T-cell (primary cell): ENCODE measurements around the gene SYT13. TPM values are rescaled to one million over a fixed set of nuclear protein-coding genes. Genes with fewer than 3 reads are reported as not detected.

Experiments used
- ATAC-seq, 4 experiments: fragments of 200-7000 bp in 3 of 4; fragments of 150-1000 bp in 1 of 4; cut with Tn5 transposase; replicated peaks in 1 of 4; 1 replicate in 3 of 4; 2 replicates in 1 of 4; pipeline ENCODE4 v1.10.0; 2021; ENCODE audit warnings: moderate library complexity in 3 of 4, mild to moderate bottlenecking in 2 of 4, moderate number of reproducible peaks in 1 of 4
- CTCF ChIA-PET, 2 donors: fragments of 300-600 bp; sonication (Branson Sonifier 250); formaldehyde crosslinking; loops; one replicate each; lab custom pipeline; 2022; ENCODE audit warnings: antibody characterized with exemption in 2 of 2; lab: Charles Lee
- POLR2A ChIA-PET, 2 donors: fragments of 300-600 bp; sonication (Branson Sonifier 250); formaldehyde crosslinking; loops; one replicate each; lab custom pipeline; 2022; ENCODE audit warnings: antibody characterized with exemption in 2 of 2; lab: Charles Lee
- DNase-seq, 35 experiments: peaks; one replicate each; pipeline versions ENCODE4 v3.0.0 to v3.0.0-alpha.2; 2013 to 2023
- H3K27ac ChIP-seq: one replicate; pipeline ENCODE4 v1.5.1; 2013; ENCODE audit warnings: low read length
- H3K27me3 ChIP-seq, 2 experiments: replicated peaks in 1 of 2; 1 replicate in 1 of 2; 2 replicates in 1 of 2; pipeline versions ENCODE4 v1.6.1 to v1.7.0; 2013; ENCODE audit warnings: low read length in 1 of 2, mixed read lengths in 1 of 2; ENCODE audit not compliant: control insufficient read depth in 2 of 2, insufficient read depth in 2 of 2; ENCODE audit errors: extremely low read depth in 1 of 2
- H3K36me3 ChIP-seq, 2 donors: 1 replicate in 1 of 2; 2 replicates in 1 of 2; pipeline versions ENCODE4 v1.6.1 to v1.7.0; 2013; ENCODE audit warnings: low read length in 1 of 2; ENCODE audit not compliant: control insufficient read depth in 2 of 2, insufficient read depth in 1 of 2; ENCODE audit errors: extremely low read depth in 1 of 2
- H3K4me1 ChIP-seq, 2 experiments: 1 replicate in 1 of 2; 2 replicates in 1 of 2; pipeline versions ENCODE4 v1.6.1 to v1.7.0; 2013; ENCODE audit warnings: low read length in 2 of 2, mixed read lengths in 1 of 2; ENCODE audit not compliant: insufficient read depth in 2 of 2, control insufficient read depth in 1 of 2; ENCODE audit errors: extremely low read depth in 1 of 2
- H3K4me3 ChIP-seq, 2 donors: 1 replicate in 1 of 2; 2 replicates in 1 of 2; pipeline versions ENCODE4 v1.5.1 to v1.7.0; 2013; ENCODE audit warnings: mild to moderate bottlenecking in 2 of 2, low read length in 1 of 2, moderate library complexity in 1 of 2; ENCODE audit not compliant: control insufficient read depth in 1 of 2; ENCODE audit errors: extremely low read depth in 1 of 2
- H3K9me3 ChIP-seq: 2 replicates; pipeline ENCODE4 v1.7.0; 2013
- H3K27ac Mint-ChIP-seq, 2 donors: one replicate each; pipeline ENCODE4 v1.8.0; 2020 to 2021; ENCODE audit warnings: mild to moderate bottlenecking in 2 of 2, mixed read lengths in 2 of 2
- H3K27me3 Mint-ChIP-seq, 2 donors: one replicate each; pipeline ENCODE4 v1.8.0; 2021 to 2022; ENCODE audit warnings: mixed read lengths in 2 of 2
- H3K36me3 Mint-ChIP-seq: one replicate; pipeline ENCODE4 v1.8.0; 2021; ENCODE audit warnings: mixed read lengths
- H3K4me1 Mint-ChIP-seq, 3 donors: one replicate each; pipeline ENCODE4 v1.8.0; 2020 to 2022; ENCODE audit warnings: mixed read lengths in 3 of 3, mild to moderate bottlenecking in 1 of 3
- H3K4me3 Mint-ChIP-seq, 3 donors: one replicate each; pipeline ENCODE4 v1.8.0; 2020 to 2022; ENCODE audit warnings: mild to moderate bottlenecking in 3 of 3, mixed read lengths in 3 of 3, moderate library complexity in 3 of 3
- H3K9me3 Mint-ChIP-seq, 3 donors: one replicate each; pipeline ENCODE4 v1.8.0; 2020 to 2022; ENCODE audit warnings: mixed read lengths in 3 of 3
- WGBS: methylation state at CpG from one replicate; pipeline ENCODE4 v1.1.5; 2013; ENCODE audit warnings: missing lambda C conversion rate; ENCODE audit not compliant: insufficient coverage; 5-methylcytosine and 5-hydroxymethylcytosine counted together
- total RNA-seq, 35 experiments: library from RNA in 6 of 35; stranded (reverse) in 6 of 35; fragments of 120-200 nt in 1 of 35; gene quantifications; one replicate each; pipeline versions ENCODE4 v1.2.1 to v1.2.4 and lab custom pipeline; 2013 to 2026

SYT13 gene
- total RNA-seq, 5 donors from 2014 or later (not counting 1 experiment from before 2014, with no cell fraction given): 0.03 to 0.20 (median 0.18) TPM; not detected in 2

DNA sequence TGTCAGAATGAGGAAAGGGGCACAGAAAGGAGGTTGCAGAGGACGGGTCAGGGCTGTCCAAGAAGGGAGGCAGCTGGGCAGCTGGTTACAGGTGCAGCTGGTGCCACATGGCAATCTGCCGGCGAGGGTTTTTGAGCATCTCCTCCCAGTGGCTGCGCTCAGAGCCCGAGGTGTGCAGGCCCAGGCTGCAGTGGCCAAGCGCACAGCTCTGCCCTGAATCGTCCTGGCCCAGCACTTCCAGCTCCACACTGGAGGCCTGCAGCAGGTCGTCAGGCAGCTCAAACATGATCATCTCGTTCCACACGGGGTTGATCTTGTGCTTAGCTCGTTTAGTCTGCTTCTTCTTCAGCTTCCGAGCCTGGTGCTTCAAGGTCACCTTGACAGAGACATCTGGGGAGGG, 42.2 kb downstream of the SYT13 start:
- WGBS: 79% methylated on average over 12 of the region's 12 CpGs
- H3K27me3 Mint-ChIP-seq: peaks cover 12% of the 10 kb centered on the region in 2 donors
- ChIA-PET POLR2A (no interaction called here), CTCF (interaction anchor here in 1 of 2 donors (1.1 kb wide), 1 partner anchor 52 kb away, joined by 3 read pairs; no protein-coding TSS in a partner anchor)
- H3K27ac Mint-ChIP-seq: no peak overlapping the region
- no peak overlapping the region for H3K4me3 ChIP-seq
- DNase-seq: no peak
- H3K9me3 ChIP-seq: peaks cover 2% of the 10 kb centered on the region
- no peak overlapping the region for H3K4me3 Mint-ChIP-seq
- peaks cover 0 to 14% of the 10 kb centered on the region in 2 experiments for H3K27me3 ChIP-seq
- peaks cover 0 to 2% (median 0%) of the 10 kb centered on the region in 3 donors for H3K4me1 Mint-ChIP-seq
- ATAC-seq: no peak
- no peaks in the 10 kb centered on the region for H3K36me3 ChIP-seq
- no peaks in the 10 kb centered on the region for H3K4me1 ChIP-seq
- H3K27ac ChIP-seq: no peak overlapping the region
- peaks cover 0 to 7% (median 6%) of the 10 kb centered on the region in 3 donors for H3K9me3 Mint-ChIP-seq
- H3K36me3 Mint-ChIP-seq: no peaks in the 10 kb centered on the region

DNA sequence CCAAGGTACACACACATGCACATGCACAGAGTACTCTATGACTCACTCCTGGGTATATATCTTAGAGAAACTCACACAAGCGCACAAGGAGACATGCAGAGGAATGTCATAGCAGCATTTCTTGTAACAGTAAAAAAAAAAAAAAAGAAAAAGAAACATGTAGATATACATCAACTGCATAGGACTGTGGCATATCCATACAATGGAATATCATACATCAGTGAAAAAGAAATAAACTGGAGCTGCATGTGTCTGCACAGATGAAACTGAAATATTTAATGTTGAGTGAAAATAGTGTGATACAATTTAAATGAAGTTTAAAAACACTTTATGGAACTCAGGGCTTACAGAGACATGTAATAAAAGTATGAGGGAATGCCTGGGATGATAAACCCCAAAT, 46.4 kb downstream of the SYT13 start:
- DNase-seq: no peak
- Mint-ChIP-seq H3K27ac (no peak overlapping the region), H3K4me3 (no peak overlapping the region), H3K9me3 (peaks cover 0 to 7% (median 6%) of the 10 kb centered on the region in 3 donors), H3K36me3 (no peaks in the 10 kb centered on the region), H3K4me1 (no peaks in the 10 kb centered on the region), H3K27me3 (peaks cover 28 to 32% of the 10 kb centered on the region in 2 donors)
- ChIA-PET CTCF (no interaction called here), POLR2A (no interaction called here)
- H3K9me3 ChIP-seq: peaks cover 2% of the 10 kb centered on the region
- no peak overlapping the region for H3K27ac ChIP-seq
- no peak for ATAC-seq
- peaks cover 0 to 15% of the 10 kb centered on the region in 2 experiments for H3K27me3 ChIP-seq
- H3K4me1 ChIP-seq: no peaks in the 10 kb centered on the region
- H3K36me3 ChIP-seq: no peaks in the 10 kb centered on the region
- no CpG with 5 or more reads among the region's 1 CpG for WGBS
- H3K4me3 ChIP-seq: no peak overlapping the region

DNA sequence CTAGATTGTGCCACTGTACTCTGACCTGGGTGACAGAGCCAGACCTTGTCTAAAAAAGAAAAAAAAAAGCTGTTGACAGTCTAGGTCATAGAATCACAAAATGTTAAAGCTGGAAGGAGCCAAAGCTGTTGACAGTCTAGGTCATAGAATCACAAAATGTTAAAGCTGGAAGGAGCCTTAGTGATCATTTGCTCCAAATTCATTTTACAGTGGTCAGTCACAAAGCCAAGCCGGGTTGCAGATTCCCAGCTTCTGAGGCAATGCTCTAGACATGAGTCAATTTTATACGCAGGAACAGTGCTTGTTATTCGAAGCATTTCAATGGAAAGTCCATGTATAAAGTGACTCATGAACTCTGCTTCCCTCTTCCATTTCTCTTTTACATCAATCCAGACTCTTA, 47.4 kb downstream of the SYT13 start:
- Histone ChIP-seq H3K27me3 (peaks cover 0 to 23% of the 10 kb centered on the region in 2 experiments), H3K27ac (no peak overlapping the region), H3K4me3 (no peak overlapping the region), H3K36me3 (no peaks in the 10 kb centered on the region), H3K9me3 (peaks cover 2% of the 10 kb centered on the region), H3K4me1 (peaks cover 0 to 1% of the 10 kb centered on the region in 2 experiments)
- ChIA-PET POLR2A (no interaction called here), CTCF (no interaction called here)
- no peaks in the 10 kb centered on the region for H3K36me3 Mint-ChIP-seq
- no peak overlapping the region for H3K4me3 Mint-ChIP-seq
- no peaks in the 10 kb centered on the region for H3K4me1 Mint-ChIP-seq
- H3K9me3 Mint-ChIP-seq: peaks cover 0 to 7% (median 6%) of the 10 kb centered on the region in 3 donors
- H3K27me3 Mint-ChIP-seq: peaks cover 28 to 32% of the 10 kb centered on the region in 2 donors
- WGBS: no CpG with 5 or more reads among the region's 3 CpGs
- no peak for DNase-seq
- H3K27ac Mint-ChIP-seq: no peak overlapping the region
- no peak for ATAC-seq

DNA sequence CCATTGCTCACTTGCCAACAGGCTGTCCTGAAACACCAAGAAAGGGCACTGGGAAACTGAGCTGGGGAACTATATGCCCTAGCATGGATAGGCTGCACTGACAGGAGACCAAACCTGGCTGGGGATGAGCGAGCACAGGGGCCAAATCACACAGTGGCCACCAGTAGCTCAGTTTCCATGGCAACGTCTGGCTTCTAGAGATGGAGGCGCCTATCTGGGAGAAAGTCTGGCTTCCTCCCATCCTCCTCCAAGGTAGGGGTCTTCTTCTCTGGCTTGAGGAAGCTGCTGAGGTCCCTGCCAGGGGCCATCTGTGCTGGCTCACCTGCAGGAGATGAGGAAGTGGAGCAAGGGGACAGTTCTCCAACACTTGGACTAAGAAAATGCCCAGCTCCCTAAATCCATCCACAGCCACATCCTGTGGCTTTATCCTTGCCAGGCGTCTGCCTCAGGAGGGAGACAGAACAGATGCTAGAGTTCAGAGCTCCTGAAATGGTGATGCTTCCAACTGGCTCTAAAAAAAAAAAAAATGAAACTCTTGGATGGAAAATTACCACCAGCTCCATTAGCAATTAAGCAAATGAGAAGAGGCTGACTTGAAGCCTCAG, 48.3 kb downstream of the SYT13 start:
- ATAC-seq (no peak), DNase-seq (no peak)
- Histone ChIP-seq H3K9me3 (peaks cover 2% of the 10 kb centered on the region), H3K4me3 (no peak overlapping the region), H3K4me1 (peaks cover 0 to 7% of the 10 kb centered on the region in 2 experiments), H3K27me3 (peaks cover 0 to 23% of the 10 kb centered on the region in 2 experiments), H3K27ac (no peak overlapping the region), H3K36me3 (no peaks in the 10 kb centered on the region)
- 50% methylated on average over 1 of the region's 4 CpGs for WGBS
- Mint-ChIP-seq H3K36me3 (no peaks in the 10 kb centered on the region), H3K27me3 (peaks cover 28 to 32% of the 10 kb centered on the region in 2 donors), H3K4me3 (no peak overlapping the region), H3K4me1 (no peaks in the 10 kb centered on the region), H3K9me3 (peaks cover 0 to 7% (median 6%) of the 10 kb centered on the region in 3 donors), H3K27ac (no peak overlapping the region)
- POLR2A ChIA-PET: no interaction called here
- CTCF ChIA-PET: interaction anchor here in 1 of 2 donors (0.6 kb wide), 1 partner anchor 450 kb away, joined by 8 read pairs; no protein-coding TSS in a partner anchor

DNA sequence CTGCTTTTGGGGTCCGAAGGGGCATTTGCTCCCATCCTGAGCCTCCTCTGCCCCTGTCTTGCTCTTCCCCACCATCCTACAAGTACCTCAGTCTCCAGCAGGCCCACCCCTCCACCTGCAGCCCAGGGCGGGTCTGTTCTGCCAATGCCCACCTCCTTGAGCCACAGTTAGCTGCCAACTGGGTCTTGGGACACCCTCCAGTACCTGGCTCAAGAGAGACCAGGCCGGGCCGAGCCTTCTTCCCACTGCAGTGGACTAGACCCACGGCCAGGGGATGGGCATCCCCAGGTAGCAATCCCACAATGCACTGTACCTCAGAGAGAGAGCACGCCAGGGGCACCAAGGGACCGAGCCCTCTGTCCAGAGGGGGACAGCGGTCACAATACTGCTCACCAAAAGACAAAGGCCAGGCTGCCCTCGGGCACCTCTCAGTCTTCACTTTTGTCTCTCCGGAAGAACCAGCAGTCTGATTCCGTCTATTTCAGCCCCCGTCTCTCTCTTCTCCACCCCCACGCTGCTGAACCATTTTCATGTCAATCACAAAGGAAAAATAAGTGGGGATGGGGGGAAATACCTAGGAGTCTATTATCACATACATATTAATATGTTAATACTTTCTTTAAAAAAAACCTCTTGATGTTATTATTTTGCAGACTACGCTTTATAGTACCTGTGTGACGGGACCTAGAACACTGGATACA, 51.7 kb downstream of the SYT13 start:
- POLR2A ChIA-PET: no interaction called here
- ATAC-seq: no peak

DNA sequence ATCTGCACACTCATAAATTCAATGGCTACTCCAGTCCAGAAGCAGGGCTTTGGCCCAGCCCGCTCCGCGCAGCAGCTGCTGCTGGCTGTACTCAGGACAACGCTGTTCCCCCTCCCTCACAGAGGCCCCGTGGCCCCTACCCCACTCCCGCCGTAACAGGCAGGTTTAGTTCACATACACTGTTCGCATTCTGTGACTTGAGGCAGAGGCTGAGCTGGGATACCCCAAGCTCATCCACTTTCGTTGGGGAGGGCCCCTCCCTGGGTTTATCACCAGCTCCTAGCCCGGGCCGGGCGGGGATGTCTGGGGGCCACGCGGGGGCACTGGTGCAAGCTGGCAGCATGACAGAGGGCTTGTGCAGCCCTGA, 52.4 kb downstream of the SYT13 start:
- peaks cover 0 to 7% of the 10 kb centered on the region in 2 experiments for H3K4me1 ChIP-seq
- 82% methylated on average over 10 of the region's 14 CpGs for WGBS
- peaks cover 21 to 26% of the 10 kb centered on the region in 2 donors for H3K27me3 Mint-ChIP-seq
- no peak for DNase-seq
- no peak overlapping the region for H3K4me3 Mint-ChIP-seq
- no peaks in the 10 kb centered on the region for H3K9me3 ChIP-seq
- no peak overlapping the region for H3K27ac Mint-ChIP-seq
- H3K9me3 Mint-ChIP-seq: no peaks in the 10 kb centered on the region
- no peaks in the 10 kb centered on the region for H3K4me1 Mint-ChIP-seq
- H3K27ac ChIP-seq: no peak overlapping the region
- no peak for ATAC-seq
- H3K36me3 Mint-ChIP-seq: no peaks in the 10 kb centered on the region
- H3K36me3 ChIP-seq: no peaks in the 10 kb centered on the region
- ChIA-PET CTCF (interaction anchor here in 1 of 2 donors (1.2 kb wide), 1 partner anchor 15 kb away, joined by 3 read pairs; no protein-coding TSS in a partner anchor), POLR2A (no interaction called here)
- peaks cover 0 to 21% of the 10 kb centered on the region in 2 experiments for H3K27me3 ChIP-seq
- H3K4me3 ChIP-seq: no peak overlapping the region

More for the DNA sequence above, 51.7 kb downstream of the SYT13 start:
- Mint-ChIP-seq H3K4me3 (no peak overlapping the region), H3K27ac (no peak overlapping the region), H3K4me1 (no peaks in the 10 kb centered on the region), H3K27me3 (peaks cover 26 to 29% of the 10 kb centered on the region in 2 donors), H3K9me3 (peaks cover 0 to 1% (median under 1%) of the 10 kb centered on the region in 3 donors), H3K36me3 (no peaks in the 10 kb centered on the region)
- no peak overlapping the region for H3K4me3 ChIP-seq
- H3K27me3 ChIP-seq: peaks cover 0 to 23% of the 10 kb centered on the region in 2 experiments
- no peak overlapping the region for H3K27ac ChIP-seq
- H3K36me3 ChIP-seq: no peaks in the 10 kb centered on the region
- peaks cover 0 to 7% of the 10 kb centered on the region in 2 experiments for H3K4me1 ChIP-seq
- CTCF ChIA-PET: no interaction called here
- DNase-seq: no peak
- no peaks in the 10 kb centered on the region for H3K9me3 ChIP-seq
- WGBS: 71% methylated on average over 3 of the region's 15 CpGs
